ENCODE results near the gene NSUN3. TPM values are rescaled to one million over a fixed set of nuclear protein-coding genes. Genes with fewer than 3 reads are reported as not detected.

The NSUN3 gene
- total and polyA plus RNA-seq, 2 donors (not counting 1 experiment from before 2014, with no cell fraction given): 6.5 to 25.7 TPM

DNA sequence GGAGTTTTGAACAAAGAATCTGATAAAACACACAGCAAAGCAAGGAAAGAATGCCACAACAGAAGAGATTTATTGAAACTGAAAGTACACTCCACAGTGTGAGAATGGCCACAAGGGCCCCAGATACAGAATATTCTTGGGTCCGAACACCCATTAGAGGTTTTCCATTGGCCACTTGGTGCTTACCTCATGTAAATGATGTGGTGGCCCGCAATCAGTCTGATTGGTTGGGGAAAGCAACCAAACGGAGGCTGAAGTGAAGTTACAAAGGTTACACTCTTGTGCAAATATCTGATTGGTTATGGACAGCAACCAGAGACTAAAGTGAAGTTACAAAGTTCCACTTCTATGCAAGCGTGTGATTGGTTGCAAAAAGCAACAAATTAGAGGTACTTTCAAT lies 20.4 kb downstream of the NSUN3 start:
- ATAC-seq (ENCODE audit: low read depth): no peak
- WGBS (ENCODE audit: insufficient coverage): 72% methylated on average over 2 of the region's 4 CpGs
- no peaks in the 10 kb centered on the region for H3K27me3 Mint-ChIP-seq

DNA sequence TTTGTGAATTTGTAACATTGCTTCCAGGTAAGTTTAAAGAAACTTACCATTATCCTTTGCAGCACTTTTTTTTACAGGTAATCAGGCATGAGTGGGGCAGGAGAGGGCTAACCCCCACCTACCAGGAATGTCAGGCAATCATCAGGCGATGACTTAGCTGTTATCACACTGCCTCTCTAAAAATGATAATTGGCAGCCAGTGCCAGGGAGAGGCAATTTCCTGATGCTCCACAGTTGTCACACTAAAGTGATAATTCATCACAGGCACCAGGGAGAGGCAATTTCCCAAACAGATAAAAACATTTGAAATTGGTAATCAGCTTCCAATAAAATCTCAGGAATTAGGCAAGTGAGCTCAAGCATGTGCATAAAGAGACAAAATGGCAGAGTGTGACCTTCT lies 26.3 kb downstream of the NSUN3 start:
- WGBS (ENCODE audit: insufficient coverage): no CpG with 5 or more reads among the region's 1 CpG
- Histone ChIP-seq H2AFZ (ENCODE audit: insufficient read depth, low read depth, low read length, poor library complexity, severe bottlenecking) (no peak overlapping the region), H3K36me3 (replicated peaks in 1 of 2; ENCODE audit: control extremely low read depth in 1 of 2, control insufficient read depth in 1 of 2, extremely low read depth in 1 of 2, insufficient read depth in 2 of 2, low read length in 1 of 2) (peaks cover 8 to 27% of the 10 kb centered on the region in 2 experiments), H3K9ac (ENCODE audit: low read length) (no peak overlapping the region), H3K27me3 (replicated peaks in 1 of 4; ENCODE audit: control extremely low read depth in 1 of 4, control insufficient read depth in 3 of 4, insufficient read depth in 4 of 4, low read length in 3 of 4) (no peaks in the 10 kb centered on the region), H3K4me2 (replicated peaks; ENCODE audit: low read depth, low read length, poor library complexity, severe bottlenecking) (no peak overlapping the region), H3K4me3 (ENCODE audit: control extremely low read depth in 1 of 5, extremely low read depth in 1 of 5, insufficient read depth in 1 of 5, low read depth in 2 of 5, low read length in 4 of 5) (no peak overlapping the region), H4K20me1 (ENCODE audit: control insufficient read depth, insufficient read depth, low read length, poor library complexity, severe bottlenecking) (no peaks in the 10 kb centered on the region), H3K9me3 (ENCODE audit: control extremely low read depth in 1 of 3, control insufficient read depth in 2 of 3, insufficient read depth in 1 of 3, low read length in 2 of 3) (no peaks in the 10 kb centered on the region), H3K79me2 (ENCODE audit: control insufficient read depth, insufficient read depth, low read length) (no peaks in the 10 kb centered on the region), H3K27ac (ENCODE audit: low read length in 2 of 2) (no peak overlapping the region), H3K4me1 (ENCODE audit: control insufficient read depth in 2 of 2, insufficient read depth in 2 of 2, low read length in 2 of 2) (no peaks in the 10 kb centered on the region)
- TF ChIP-seq EZH2 (IDR thresholded peaks at IDR 0.05; ENCODE audit: borderline replicate concordance, insufficient read depth, low read depth, low read length, poor library complexity, severe bottlenecking): no peak
- TF ChIP-seq, protein P1, sequence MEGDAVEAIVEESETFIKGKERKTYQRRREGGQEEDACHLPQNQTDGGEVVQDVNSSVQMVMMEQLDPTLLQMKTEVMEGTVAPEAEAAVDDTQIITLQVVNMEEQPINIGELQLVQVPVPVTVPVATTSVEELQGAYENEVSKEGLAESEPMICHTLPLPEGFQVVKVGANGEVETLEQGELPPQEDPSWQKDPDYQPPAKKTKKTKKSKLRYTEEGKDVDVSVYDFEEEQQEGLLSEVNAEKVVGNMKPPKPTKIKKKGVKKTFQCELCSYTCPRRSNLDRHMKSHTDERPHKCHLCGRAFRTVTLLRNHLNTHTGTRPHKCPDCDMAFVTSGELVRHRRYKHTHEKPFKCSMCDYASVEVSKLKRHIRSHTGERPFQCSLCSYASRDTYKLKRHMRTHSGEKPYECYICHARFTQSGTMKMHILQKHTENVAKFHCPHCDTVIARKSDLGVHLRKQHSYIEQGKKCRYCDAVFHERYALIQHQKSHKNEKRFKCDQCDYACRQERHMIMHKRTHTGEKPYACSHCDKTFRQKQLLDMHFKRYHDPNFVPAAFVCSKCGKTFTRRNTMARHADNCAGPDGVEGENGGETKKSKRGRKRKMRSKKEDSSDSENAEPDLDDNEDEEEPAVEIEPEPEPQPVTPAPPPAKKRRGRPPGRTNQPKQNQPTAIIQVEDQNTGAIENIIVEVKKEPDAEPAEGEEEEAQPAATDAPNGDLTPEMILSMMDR (IDR thresholded peaks at IDR 0.05): no peak
- ChIA-PET POLR2A (no interaction called here), CTCF (interaction anchor here (1.2 to 1.8 kb wide), 2 partner anchors 20 to 38 kb away, joined by 3 to 4 read pairs; no protein-coding TSS in a partner anchor)
- H3K27ac Mint-ChIP-seq: no peak overlapping the region
- no peaks in the 10 kb centered on the region for H3K27me3 Mint-ChIP-seq
- no peaks in the 10 kb centered on the region for H3K9me3 Mint-ChIP-seq (ENCODE audit: insufficient read depth)
- H3K4me1 Mint-ChIP-seq: peaks cover 2% of the 10 kb centered on the region
- no peak overlapping the region for H3K4me3 Mint-ChIP-seq
- intact Hi-C loops (cut with micrococcal nuclease): no loop called here
- DNase-seq (no peak), ATAC-seq (ENCODE audit: low read depth) (no peak)

More for the DNA sequence above, 20.4 kb downstream of the NSUN3 start:
- no peak for DNase-seq
- Histone ChIP-seq H3K4me2 (replicated peaks; ENCODE audit: low read depth, low read length, poor library complexity, severe bottlenecking) (no peak overlapping the region), H3K4me3 (ENCODE audit: control extremely low read depth in 1 of 5, extremely low read depth in 1 of 5, insufficient read depth in 1 of 5, low read depth in 2 of 5, low read length in 4 of 5) (no peak overlapping the region), H3K9ac (ENCODE audit: low read length) (no peak overlapping the region), H3K79me2 (ENCODE audit: control insufficient read depth, insufficient read depth, low read length) (peaks cover 14% of the 10 kb centered on the region), H3K36me3 (replicated peaks in 1 of 2; ENCODE audit: control extremely low read depth in 1 of 2, control insufficient read depth in 1 of 2, extremely low read depth in 1 of 2, insufficient read depth in 2 of 2, low read length in 1 of 2) (peaks cover 4 to 13% of the 10 kb centered on the region in 2 experiments), H3K27ac (ENCODE audit: low read length in 2 of 2) (no peak overlapping the region), H3K9me3 (ENCODE audit: control extremely low read depth in 1 of 3, control insufficient read depth in 2 of 3, insufficient read depth in 1 of 3, low read length in 2 of 3) (no peaks in the 10 kb centered on the region), H2AFZ (ENCODE audit: insufficient read depth, low read depth, low read length, poor library complexity, severe bottlenecking) (no peak overlapping the region), H3K27me3 (replicated peaks in 1 of 4; ENCODE audit: control extremely low read depth in 1 of 4, control insufficient read depth in 3 of 4, insufficient read depth in 4 of 4, low read length in 3 of 4) (no peaks in the 10 kb centered on the region), H4K20me1 (ENCODE audit: control insufficient read depth, insufficient read depth, low read length, poor library complexity, severe bottlenecking) (no peaks in the 10 kb centered on the region), H3K4me1 (ENCODE audit: control insufficient read depth in 2 of 2, insufficient read depth in 2 of 2, low read length in 2 of 2) (peaks cover 7 to 12% of the 10 kb centered on the region in 2 donors)
- ChIA-PET CTCF (no interaction called here), POLR2A (no interaction called here)
- Mint-ChIP-seq H3K9me3 (ENCODE audit: insufficient read depth) (no peaks in the 10 kb centered on the region), H3K4me3 (no peak overlapping the region), H3K27ac (no peak overlapping the region), H3K4me1 (peaks cover 34% of the 10 kb centered on the region)
- intact Hi-C loops (cut with micrococcal nuclease): no loop called here
- TF ChIP-seq, protein P1 (IDR thresholded peaks at IDR 0.05): no peak
